PFSK-1 (cell line): ENCODE data around the gene PIH1D1.

Source experiments
- FOXP2 ChIP-seq: optimal IDR thresholded peaks from 2 replicates; pipeline ENCODE3; 2011; ENCODE audit warnings: borderline replicate concordance, control low read depth, inconsistent platforms; ENCODE audit not compliant: insufficient read depth; ENCODE audit errors: extremely low read length, extremely low read depth
- POLR2AphosphoS5 ChIP-seq: IDR thresholded peaks from 2 replicates; pipeline ENCODE4 v1.6.1; 2012; ENCODE audit warnings: low read depth, mild to moderate bottlenecking, control low read depth, low read length, moderate library complexity
- SIN3A ChIP-seq: IDR thresholded peaks from 2 replicates; pipeline ENCODE4 v1.6.1; 2012; ENCODE audit warnings: mild to moderate bottlenecking, low read length, moderate library complexity, borderline replicate concordance; ENCODE audit not compliant: insufficient read depth
- TAF1 ChIP-seq: IDR thresholded peaks from 2 replicates; pipeline ENCODE4 v1.6.1; 2012; ENCODE audit warnings: low read length, control low read depth, borderline replicate concordance; ENCODE audit not compliant: insufficient read depth
- TF ChIP-seq, protein P1 (sequence below), 2 experiments: IDR thresholded peaks; 2 replicates each; pipeline versions ENCODE4 v1.6.1 to v1.8.0; 2011 to 2012; ENCODE audit warnings: low read depth in 2 of 2, low read length in 2 of 2, control low read depth in 1 of 2, inconsistent platforms in 1 of 2, mild to moderate bottlenecking in 1 of 2, moderate library complexity in 1 of 2; ENCODE audit not compliant: insufficient read depth in 1 of 2

PIH1D1 gene

DNA sequence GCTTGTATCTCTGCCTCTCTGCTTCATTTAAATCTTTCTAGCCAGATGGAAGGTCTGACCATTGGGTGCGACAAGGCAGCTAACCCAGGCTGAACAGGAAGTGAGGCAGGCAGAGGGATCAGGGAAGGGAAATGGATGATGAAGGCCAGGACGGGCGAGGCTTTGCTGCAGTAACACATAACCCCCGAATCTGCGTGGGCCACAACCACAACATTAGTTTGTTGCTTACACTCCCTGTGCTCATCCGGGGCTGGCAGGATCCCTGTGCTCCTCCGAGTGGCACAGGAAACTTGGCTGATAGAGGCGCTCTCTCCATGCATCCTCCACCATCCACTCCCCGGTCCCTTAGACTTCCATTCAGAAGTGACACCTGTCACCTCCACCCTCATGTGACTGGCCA is 21.3 kb upstream of the PIH1D1 start:
- TF ChIP-seq FOXP2 (no peak), POLR2AphosphoS5 (no peak), SIN3A (no peak)

DNA sequence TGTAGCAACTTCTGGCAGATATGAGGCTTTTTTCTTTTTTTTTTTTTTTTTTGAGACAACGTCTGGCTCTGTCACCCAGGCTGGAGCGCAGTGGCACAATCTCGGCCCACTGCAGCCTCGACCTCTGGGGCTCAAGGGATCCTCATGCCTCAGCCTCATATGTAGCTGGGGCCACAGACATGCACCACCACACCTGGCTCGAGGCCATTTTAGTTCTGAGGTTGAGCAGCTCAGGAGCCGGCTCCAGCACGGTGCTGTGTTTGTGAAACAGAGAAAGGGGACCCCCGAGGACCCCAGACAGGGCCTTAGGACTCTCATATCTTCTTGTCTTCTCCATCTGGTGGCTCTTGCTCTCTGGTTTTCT is 19.0 kb upstream of the PIH1D1 start:
- TF ChIP-seq, protein P1, sequence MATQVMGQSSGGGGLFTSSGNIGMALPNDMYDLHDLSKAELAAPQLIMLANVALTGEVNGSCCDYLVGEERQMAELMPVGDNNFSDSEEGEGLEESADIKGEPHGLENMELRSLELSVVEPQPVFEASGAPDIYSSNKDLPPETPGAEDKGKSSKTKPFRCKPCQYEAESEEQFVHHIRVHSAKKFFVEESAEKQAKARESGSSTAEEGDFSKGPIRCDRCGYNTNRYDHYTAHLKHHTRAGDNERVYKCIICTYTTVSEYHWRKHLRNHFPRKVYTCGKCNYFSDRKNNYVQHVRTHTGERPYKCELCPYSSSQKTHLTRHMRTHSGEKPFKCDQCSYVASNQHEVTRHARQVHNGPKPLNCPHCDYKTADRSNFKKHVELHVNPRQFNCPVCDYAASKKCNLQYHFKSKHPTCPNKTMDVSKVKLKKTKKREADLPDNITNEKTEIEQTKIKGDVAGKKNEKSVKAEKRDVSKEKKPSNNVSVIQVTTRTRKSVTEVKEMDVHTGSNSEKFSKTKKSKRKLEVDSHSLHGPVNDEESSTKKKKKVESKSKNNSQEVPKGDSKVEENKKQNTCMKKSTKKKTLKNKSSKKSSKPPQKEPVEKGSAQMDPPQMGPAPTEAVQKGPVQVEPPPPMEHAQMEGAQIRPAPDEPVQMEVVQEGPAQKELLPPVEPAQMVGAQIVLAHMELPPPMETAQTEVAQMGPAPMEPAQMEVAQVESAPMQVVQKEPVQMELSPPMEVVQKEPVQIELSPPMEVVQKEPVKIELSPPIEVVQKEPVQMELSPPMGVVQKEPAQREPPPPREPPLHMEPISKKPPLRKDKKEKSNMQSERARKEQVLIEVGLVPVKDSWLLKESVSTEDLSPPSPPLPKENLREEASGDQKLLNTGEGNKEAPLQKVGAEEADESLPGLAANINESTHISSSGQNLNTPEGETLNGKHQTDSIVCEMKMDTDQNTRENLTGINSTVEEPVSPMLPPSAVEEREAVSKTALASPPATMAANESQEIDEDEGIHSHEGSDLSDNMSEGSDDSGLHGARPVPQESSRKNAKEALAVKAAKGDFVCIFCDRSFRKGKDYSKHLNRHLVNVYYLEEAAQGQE (IDR thresholded peaks at IDR 0.05; ENCODE audit: insufficient read depth in 1 of 2, low read depth in 2 of 2, low read length in 2 of 2), result no peak
- no peak for TF ChIP-seq SIN3A
- no peak for TF ChIP-seq TAF1
- TF ChIP-seq POLR2AphosphoS5, result no peak
- TF ChIP-seq FOXP2, result no peak

DNA sequence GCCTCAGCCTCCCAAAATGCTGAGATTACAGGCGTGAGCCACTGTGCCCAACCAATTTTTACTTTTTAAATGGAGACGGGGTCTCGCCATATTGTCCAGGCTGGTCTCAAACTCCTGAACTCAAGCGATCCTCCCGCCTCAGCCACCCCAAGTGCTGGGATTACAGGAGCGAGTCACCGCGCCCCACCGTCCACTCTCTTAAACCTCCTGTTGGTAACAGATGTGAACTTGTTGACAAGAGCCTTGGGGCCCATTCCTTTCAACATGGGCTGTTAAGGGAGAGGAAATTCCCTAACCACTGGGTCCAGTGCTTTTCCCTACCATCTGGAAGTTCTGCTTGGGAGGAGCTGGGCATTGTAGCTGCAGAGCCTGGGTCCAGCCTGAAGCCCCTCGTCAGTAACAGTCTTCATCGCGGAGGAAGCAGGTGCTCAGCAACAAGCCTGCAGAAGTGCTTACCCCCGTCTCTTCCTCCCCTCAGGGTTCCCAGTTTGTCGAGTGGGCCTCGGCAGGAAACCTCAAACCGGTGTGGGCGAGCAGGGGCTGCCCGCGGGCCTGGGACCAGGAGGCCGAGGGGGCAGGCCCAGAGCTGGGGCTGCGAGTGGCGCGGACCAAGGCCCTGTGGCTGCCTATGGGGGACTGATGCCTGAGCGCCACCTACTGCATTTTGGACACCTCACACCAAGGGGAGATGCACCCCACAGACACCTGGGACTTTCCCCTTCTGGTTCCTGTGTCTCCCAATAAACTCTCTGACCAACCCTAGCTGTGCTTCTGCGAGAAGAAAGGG is 18.4 kb upstream of the PIH1D1 start:
- TF ChIP-seq TAF1, result no peak
- no peak for TF ChIP-seq FOXP2
- no peak for TF ChIP-seq SIN3A
- TF ChIP-seq, protein P1 (IDR thresholded peaks at IDR 0.05; ENCODE audit: insufficient read depth in 1 of 2, low read depth in 2 of 2, low read length in 2 of 2), result no peak
- no peak for TF ChIP-seq POLR2AphosphoS5

DNA sequence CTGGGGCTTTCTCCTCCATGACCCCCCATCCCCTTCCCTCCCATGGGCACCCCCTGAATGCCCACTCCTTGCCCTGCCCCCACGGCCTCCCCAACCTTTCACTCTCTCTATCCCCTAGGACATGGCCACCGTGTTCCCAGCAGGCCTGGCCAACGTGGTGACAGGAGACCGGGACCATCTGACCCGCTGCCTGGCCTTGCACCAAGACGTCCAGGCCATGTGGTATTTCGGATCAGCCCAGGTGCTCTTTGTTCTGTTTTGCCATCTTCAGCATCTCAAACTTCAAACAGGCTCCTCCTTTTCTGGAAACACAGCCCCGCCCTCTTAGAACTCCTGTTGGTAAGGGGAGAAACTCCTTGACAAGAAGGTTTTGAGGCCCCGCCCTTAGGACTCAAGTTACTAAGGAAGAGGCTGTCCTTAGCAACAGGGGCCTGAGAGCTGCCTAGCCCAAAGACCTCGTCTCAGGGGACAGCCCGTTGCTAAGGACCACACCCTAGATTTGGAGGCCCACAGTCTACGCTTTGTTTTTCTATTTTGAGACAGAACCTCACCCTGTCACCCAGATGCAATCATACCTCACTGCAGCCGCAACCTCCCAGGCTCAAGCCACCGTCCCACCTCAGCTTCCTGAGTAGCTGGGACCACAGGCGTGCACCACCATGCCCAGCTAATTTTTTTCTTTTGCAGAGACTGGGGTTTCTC is 17.3 kb upstream of the PIH1D1 start:
- TF ChIP-seq POLR2AphosphoS5, result no peak
- no peak for TF ChIP-seq SIN3A
- TF ChIP-seq TAF1, result no peak
- TF ChIP-seq, protein P1 (IDR thresholded peaks at IDR 0.05; ENCODE audit: insufficient read depth in 1 of 2, low read depth in 2 of 2, low read length in 2 of 2), result no peak
- TF ChIP-seq FOXP2, result no peak

DNA sequence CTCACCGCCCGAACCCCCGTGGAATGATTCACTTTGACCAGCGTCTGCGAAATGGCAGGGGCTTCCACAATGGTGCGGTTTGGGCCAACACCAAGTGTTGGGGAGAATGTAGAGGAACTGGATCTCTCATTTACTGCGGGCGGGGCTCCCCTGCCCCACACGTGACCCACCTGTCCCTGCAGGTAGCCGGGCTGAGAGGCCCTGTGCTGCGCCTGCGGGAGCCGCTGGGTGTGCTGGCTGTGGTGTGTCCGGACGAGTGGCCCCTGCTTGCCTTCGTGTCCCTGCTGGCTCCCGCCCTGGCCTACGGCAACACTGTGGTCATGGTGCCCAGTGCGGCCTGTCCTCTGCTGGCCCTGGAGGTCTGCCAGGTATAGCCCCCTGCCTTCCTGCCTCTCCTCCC is 16.6 kb upstream of the PIH1D1 start:
- TF ChIP-seq POLR2AphosphoS5 (no peak), SIN3A (no peak), TAF1 (no peak), FOXP2 (no peak)
- TF ChIP-seq, protein P1 (IDR thresholded peaks at IDR 0.05; ENCODE audit: insufficient read depth in 1 of 2, low read depth in 2 of 2, low read length in 2 of 2), result no peak
